ENCODE results near the gene CCDC88B. TPM values are rescaled to one million over a fixed set of nuclear protein-coding genes. Genes with fewer than 3 reads are reported as not detected.

The CCDC88B gene
- total and polyA plus RNA-seq, 2 experiments from 2014 or later = 6.8 to 12.1 TPM

DNA sequence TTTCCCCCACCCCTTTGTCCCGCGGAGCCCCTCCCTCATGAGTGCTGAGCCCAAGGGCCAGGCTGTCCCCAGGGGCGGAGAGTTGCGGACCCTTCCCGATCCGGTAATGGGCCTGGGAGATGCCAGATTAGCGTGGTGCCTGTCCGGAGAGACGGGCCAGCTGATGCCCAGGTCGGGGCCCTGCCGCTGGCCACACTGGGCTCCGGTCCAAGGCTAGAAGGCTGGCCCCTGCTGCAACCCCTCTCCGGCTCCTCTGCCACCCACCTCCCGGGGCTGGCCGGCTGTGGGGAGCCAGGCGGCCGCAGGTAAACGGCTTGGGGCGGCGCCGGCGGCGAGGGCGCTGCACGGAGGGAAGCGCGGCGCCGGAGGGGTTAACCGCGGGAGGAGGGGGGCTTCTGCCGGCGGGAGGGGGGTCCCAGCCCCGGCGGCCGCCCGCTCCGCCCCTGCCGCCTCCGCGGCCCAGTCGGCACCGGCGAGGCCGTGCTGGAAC, 48.7 kb upstream of the CCDC88B start, which contains the start of gene KCNK4:
TSS of gene KCNK4 (plus strand) at position 41 of the 490 bp plus-strand sequence. CDS start 1,717 bp downstream, outside the sequence.
- ATAC-seq (peak; percentile 57), DNase-seq (ENCODE audit: low spot score) (peak; percentile 54)
- Histone ChIP-seq H3K4me2 (peak within 1 kb of the TSS; percentile 78), H3F3A (replicated peaks; ENCODE audit: low read depth) (peaks cover 9% of the 10 kb centered on the region; the same call in 1 of the 2 replicates), H3K36me3 (ENCODE audit: insufficient read depth) (no peaks in the 10 kb centered on the region), H3K9me2 (ENCODE audit: insufficient read depth) (no peaks in the 10 kb centered on the region), H3K27ac (ENCODE audit: low read depth) (no peak within 1 kb of the TSS), H3K27me3 (ENCODE audit: insufficient read depth) (peaks cover 83% of the 10 kb centered on the region), H2AFZ (no peak within 1 kb of the TSS), H3K4me3 (peak within 1 kb of the TSS; percentile 59), H3K79me2 (replicated peaks; ENCODE audit: insufficient read depth) (no peaks in the 10 kb centered on the region), H3K4me1 (ENCODE audit: insufficient read depth) (peaks cover 2% of the 10 kb centered on the region; the same call in 1 of the 2 replicates), H4K20me1 (replicated peaks; ENCODE audit: insufficient read depth) (peaks cover 13% of the 10 kb centered on the region)
- Mint-ChIP-seq H3K4me3 (peak within 1 kb of the TSS; percentile 69), H3K27ac (no peak within 1 kb of the TSS), H3K27me3 (ENCODE audit: insufficient read depth, low read depth, poor library complexity) (peaks cover 74% of the 10 kb centered on the region), H3K36me3 (ENCODE audit: low read depth) (no peaks in the 10 kb centered on the region; the same call in 2 of the 3 replicates), H3K9me3 (no peaks in the 10 kb centered on the region; the same call in 1 of the 3 replicates), H3K4me1 (peaks cover 9% of the 10 kb centered on the region)
- TF ChIP-seq CREB1 (CRISPR knock-in tag; IDR thresholded peaks at IDR 0.05; ENCODE audit: low read depth) = no peak
- TF ChIP-seq EZH2 (IDR thresholded peaks at IDR 0.05; ENCODE audit: low read depth, unreplicated experiment) = peak; percentile 87
- TF ChIP-seq, protein P1, sequence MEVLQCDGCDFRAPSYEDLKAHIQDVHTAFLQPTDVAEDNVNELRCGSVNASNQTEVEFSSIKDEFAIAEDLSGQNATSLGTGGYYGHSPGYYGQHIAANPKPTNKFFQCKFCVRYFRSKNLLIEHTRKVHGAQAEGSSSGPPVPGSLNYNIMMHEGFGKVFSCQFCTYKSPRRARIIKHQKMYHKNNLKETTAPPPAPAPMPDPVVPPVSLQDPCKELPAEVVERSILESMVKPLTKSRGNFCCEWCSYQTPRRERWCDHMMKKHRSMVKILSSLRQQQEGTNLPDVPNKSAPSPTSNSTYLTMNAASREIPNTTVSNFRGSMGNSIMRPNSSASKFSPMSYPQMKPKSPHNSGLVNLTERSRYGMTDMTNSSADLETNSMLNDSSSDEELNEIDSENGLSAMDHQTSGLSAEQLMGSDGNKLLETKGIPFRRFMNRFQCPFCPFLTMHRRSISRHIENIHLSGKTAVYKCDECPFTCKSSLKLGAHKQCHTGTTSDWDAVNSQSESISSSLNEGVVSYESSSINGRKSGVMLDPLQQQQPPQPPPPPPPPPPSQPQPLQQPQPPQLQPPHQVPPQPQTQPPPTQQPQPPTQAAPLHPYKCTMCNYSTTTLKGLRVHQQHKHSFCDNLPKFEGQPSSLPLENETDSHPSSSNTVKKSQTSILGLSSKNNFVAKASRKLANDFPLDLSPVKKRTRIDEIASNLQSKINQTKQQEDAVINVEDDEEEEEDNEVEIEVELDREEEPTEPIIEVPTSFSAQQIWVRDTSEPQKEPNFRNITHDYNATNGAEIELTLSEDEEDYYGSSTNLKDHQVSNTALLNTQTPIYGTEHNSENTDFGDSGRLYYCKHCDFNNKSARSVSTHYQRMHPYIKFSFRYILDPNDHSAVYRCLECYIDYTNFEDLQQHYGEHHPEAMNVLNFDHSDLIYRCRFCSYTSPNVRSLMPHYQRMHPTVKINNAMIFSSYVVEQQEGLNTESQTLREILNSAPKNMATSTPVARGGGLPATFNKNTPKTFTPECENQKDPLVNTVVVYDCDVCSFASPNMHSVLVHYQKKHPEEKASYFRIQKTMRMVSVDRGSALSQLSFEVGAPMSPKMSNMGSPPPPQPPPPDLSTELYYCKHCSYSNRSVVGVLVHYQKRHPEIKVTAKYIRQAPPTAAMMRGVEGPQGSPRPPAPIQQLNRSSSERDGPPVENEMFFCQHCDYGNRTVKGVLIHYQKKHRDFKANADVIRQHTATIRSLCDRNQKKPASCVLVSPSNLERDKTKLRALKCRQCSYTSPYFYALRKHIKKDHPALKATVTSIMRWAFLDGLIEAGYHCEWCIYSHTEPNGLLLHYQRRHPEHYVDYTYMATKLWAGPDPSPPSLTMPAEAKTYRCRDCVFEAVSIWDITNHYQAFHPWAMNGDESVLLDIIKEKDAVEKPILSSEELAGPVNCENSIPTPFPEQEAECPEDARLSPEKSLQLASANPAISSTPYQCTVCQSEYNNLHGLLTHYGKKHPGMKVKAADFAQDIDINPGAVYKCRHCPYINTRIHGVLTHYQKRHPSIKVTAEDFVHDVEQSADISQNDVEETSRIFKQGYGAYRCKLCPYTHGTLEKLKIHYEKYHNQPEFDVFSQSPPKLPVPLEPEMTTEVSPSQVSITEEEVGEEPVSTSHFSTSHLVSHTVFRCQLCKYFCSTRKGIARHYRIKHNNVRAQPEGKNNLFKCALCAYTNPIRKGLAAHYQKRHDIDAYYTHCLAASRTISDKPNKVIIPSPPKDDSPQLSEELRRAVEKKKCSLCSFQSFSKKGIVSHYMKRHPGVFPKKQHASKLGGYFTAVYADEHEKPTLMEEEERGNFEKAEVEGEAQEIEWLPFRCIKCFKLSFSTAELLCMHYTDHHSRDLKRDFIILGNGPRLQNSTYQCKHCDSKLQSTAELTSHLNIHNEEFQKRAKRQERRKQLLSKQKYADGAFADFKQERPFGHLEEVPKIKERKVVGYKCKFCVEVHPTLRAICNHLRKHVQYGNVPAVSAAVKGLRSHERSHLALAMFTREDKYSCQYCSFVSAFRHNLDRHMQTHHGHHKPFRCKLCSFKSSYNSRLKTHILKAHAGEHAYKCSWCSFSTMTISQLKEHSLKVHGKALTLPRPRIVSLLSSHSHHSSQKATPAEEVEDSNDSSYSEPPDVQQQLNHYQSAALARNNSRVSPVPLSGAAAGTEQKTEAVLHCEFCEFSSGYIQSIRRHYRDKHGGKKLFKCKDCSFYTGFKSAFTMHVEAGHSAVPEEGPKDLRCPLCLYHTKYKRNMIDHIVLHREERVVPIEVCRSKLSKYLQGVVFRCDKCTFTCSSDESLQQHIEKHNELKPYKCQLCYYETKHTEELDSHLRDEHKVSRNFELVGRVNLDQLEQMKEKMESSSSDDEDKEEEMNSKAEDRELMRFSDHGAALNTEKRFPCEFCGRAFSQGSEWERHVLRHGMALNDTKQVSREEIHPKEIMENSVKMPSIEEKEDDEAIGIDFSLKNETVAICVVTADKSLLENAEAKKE (CRISPR knock-in tag; IDR thresholded peaks at IDR 0.05) = no peak
- TF ChIP-seq EZH2phosphoT487 (IDR thresholded peaks at IDR 0.05; ENCODE audit: unreplicated experiment) = peak; percentile 64
